HepG2 (cell line): ENCODE results near the gene RNASE4. TPM values are rescaled to one million over a fixed set of nuclear protein-coding genes. Genes with fewer than 3 reads are reported as not detected.
A peak's percentile ranks its signal among the peaks of the same experiment; 100 is the strongest.

Experiments
- GPN1 ChIP-seq: sonication (generic); formaldehyde crosslinking; IDR thresholded peaks from 2 replicates; pipeline ENCODE4 v1.5.1; 2020; ENCODE audit warnings: missing genetic modification reagents, borderline replicate concordance
- MAFK ChIP-seq, 2 experiments: IDR thresholded peaks in 1 of 2; conservative IDR thresholded peaks in 1 of 2; 2 replicates each; pipeline ENCODE4 v1.6.1; 2011; ENCODE audit warnings: improper control_type of control experiment in 2 of 2, low read length in 2 of 2
- MED1 ChIP-seq: sonication (generic); formaldehyde crosslinking; IDR thresholded peaks from 2 replicates; pipeline ENCODE4 v1.4.0; 2020; ENCODE audit warnings: missing genetic modification reagents
- MLLT10 ChIP-seq: sonication (generic); formaldehyde crosslinking; IDR thresholded peaks from 2 replicates; pipeline ENCODE4 v1.4.0; 2020; ENCODE audit warnings: missing genetic modification reagents
- SIX4 ChIP-seq: sonication (generic); formaldehyde crosslinking; IDR thresholded peaks from 2 replicates; pipeline ENCODE4 v1.4.0; 2020; ENCODE audit warnings: missing genetic modification reagents
- TOE1 ChIP-seq: sonication (generic); formaldehyde crosslinking; IDR thresholded peaks from 2 replicates; pipeline ENCODE4 v1.4.0; 2020; ENCODE audit warnings: mild to moderate bottlenecking, missing genetic modification reagents
- ZNF234 ChIP-seq: sonication (generic); formaldehyde crosslinking; conservative IDR thresholded peaks from 2 replicates; pipeline ENCODE4 v1.5.1; 2020; ENCODE audit warnings: mild to moderate bottlenecking, missing genetic modification reagents
- ZNF333 ChIP-seq: sonication (generic); formaldehyde crosslinking; IDR thresholded peaks from 2 replicates; pipeline ENCODE4 v1.4.0; 2020; ENCODE audit warnings: mild to moderate bottlenecking, missing genetic modification reagents, borderline replicate concordance
- ZNF510 ChIP-seq: sonication (generic); formaldehyde crosslinking; IDR thresholded peaks from 2 replicates; pipeline ENCODE4 v1.4.0; 2020; ENCODE audit warnings: low read depth, mild to moderate bottlenecking, missing genetic modification reagents
- ZNF598 ChIP-seq: sonication (generic); formaldehyde crosslinking; IDR thresholded peaks from 2 replicates; pipeline ENCODE4 v1.5.1; 2020; ENCODE audit warnings: mild to moderate bottlenecking, missing genetic modification reagents, borderline replicate concordance
- polyA plus RNA-seq, 8 experiments: library from polyadenylated mRNA; depleted of rRNA in 3 of 8; stranded (reverse) in 7 of 8; unstranded in 1 of 8; fragments of >200 nt; fragmentation: Illumina TruSeq in 4 of 8; extraction: Trizol in 4 of 8; gene quantifications; 2 replicates each; pipeline versions ENCODE4 v1.2.1 to v1.2.3, GENCODE V29; 2011 to 2016; ENCODE audit warnings: low read depth in 4 of 8, missing spikeins in 1 of 8, mixed read lengths in 1 of 8; ENCODE audit not compliant: insufficient read depth in 1 of 8
- total RNA-seq, 5 experiments: library from RNA; depleted of rRNA; stranded (reverse); fragments of >200 nt; fragmentation: Illumina TruSeq; extraction: Trizol; gene quantifications; 2 replicates each; pipeline ENCODE4 v1.2.3, GENCODE V29; 2016; ENCODE audit warnings: low read depth in 1 of 5
- TF ChIP-seq, protein P1 (sequence below): sonication (generic); formaldehyde crosslinking; IDR thresholded peaks from 2 replicates; pipeline ENCODE4 v1.4.0; 2020; ENCODE audit warnings: mild to moderate bottlenecking, missing genetic modification reagents
- TF ChIP-seq, protein P2 (sequence below): sonication (generic); formaldehyde crosslinking; conservative IDR thresholded peaks from 2 replicates; pipeline ENCODE4 v1.8.0; 2022; ENCODE audit warnings: mild to moderate bottlenecking, moderate library complexity, missing genetic modification reagents
- TF ChIP-seq, protein P3 (sequence below): IDR thresholded peaks from 2 replicates; pipeline ENCODE4 v1.6.1; 2012; ENCODE audit warnings: inconsistent platforms
- TF ChIP-seq, protein P4 (sequence below): sonication (generic); formaldehyde crosslinking; IDR thresholded peaks from 2 replicates; pipeline ENCODE4 v1.8.0; 2022; ENCODE audit warnings: missing genetic modification reagents, mild to moderate bottlenecking, moderate library complexity, borderline replicate concordance
- TF ChIP-seq, protein P5 (sequence below): sonication (generic); formaldehyde crosslinking; IDR thresholded peaks from 2 replicates; pipeline ENCODE4 v1.9.0; 2022; ENCODE audit warnings: low read depth, missing genetic modification reagents
- TF ChIP-seq, protein P6 (sequence below): sonication (generic); formaldehyde crosslinking; IDR thresholded peaks from 2 replicates; pipeline ENCODE4 v1.5.0; 2020; ENCODE audit warnings: mild to moderate bottlenecking, low read depth, missing genetic modification reagents, borderline replicate concordance

The RNASE4 gene
- total and polyA plus RNA-seq, 2 of the 13 experiments (the other 11 are each of a cell fraction or from before 2014, with no cell fraction given): 109 to 983 TPM

DNA sequence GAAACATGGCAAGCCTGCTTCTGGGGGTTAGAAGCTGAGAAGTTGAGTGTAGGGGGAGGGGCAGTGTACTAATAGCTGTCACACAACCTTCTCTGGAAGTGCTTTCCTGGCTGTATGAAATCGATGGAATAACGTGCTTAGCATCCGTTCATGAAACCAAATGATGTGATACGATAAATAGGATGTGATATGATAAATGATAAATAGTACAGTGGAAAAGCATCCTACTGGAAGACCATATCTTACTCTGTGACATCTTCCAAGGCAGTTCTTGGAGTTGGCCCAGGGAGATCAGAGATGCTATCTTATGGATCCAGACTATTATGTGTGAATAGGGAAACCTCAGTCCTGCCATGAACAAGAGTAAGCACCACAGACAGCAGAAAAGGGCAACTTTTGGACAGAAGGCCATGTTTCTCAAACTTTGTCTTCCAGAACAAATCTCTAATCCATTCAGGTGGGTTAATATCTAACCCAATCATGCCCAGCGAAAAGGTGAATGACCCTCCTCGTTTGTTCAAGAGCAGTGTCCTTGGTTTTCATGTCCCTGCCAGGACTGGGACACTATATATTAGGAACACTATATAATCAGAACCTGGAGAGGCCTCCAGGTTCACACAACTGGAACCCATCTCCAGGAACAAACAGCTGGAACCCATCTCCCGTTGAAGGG is 3.9 kb downstream of the RNASE4 start, which contains the start of gene ANG (continued):
- TF ChIP-seq, protein P1, sequence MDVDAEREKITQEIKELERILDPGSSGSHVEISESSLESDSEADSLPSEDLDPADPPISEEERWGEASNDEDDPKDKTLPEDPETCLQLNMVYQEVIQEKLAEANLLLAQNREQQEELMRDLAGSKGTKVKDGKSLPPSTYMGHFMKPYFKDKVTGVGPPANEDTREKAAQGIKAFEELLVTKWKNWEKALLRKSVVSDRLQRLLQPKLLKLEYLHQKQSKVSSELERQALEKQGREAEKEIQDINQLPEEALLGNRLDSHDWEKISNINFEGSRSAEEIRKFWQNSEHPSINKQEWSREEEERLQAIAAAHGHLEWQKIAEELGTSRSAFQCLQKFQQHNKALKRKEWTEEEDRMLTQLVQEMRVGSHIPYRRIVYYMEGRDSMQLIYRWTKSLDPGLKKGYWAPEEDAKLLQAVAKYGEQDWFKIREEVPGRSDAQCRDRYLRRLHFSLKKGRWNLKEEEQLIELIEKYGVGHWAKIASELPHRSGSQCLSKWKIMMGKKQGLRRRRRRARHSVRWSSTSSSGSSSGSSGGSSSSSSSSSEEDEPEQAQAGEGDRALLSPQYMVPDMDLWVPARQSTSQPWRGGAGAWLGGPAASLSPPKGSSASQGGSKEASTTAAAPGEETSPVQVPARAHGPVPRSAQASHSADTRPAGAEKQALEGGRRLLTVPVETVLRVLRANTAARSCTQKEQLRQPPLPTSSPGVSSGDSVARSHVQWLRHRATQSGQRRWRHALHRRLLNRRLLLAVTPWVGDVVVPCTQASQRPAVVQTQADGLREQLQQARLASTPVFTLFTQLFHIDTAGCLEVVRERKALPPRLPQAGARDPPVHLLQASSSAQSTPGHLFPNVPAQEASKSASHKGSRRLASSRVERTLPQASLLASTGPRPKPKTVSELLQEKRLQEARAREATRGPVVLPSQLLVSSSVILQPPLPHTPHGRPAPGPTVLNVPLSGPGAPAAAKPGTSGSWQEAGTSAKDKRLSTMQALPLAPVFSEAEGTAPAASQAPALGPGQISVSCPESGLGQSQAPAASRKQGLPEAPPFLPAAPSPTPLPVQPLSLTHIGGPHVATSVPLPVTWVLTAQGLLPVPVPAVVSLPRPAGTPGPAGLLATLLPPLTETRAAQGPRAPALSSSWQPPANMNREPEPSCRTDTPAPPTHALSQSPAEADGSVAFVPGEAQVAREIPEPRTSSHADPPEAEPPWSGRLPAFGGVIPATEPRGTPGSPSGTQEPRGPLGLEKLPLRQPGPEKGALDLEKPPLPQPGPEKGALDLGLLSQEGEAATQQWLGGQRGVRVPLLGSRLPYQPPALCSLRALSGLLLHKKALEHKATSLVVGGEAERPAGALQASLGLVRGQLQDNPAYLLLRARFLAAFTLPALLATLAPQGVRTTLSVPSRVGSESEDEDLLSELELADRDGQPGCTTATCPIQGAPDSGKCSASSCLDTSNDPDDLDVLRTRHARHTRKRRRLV: no peak
- TF ChIP-seq ZNF598 (CRISPR knock-in tag) (no peak), MAFK (conservative IDR thresholded peaks at IDR 0.05 in 1 of 2, IDR thresholded peaks at IDR 0.05 in 1 of 2; ENCODE audit: low read length in 2 of 2) (no peak), ZNF333 (CRISPR knock-in tag) (no peak), MED1 (CRISPR knock-in tag) (peak; percentile 64; the same call in 1 of the 2 replicates), ZNF234 (CRISPR knock-in tag) (no peak), TOE1 (CRISPR knock-in tag) (no peak), ZNF510 (no peak), GPN1 (CRISPR knock-in tag) (no peak), SIX4 (no peak), MLLT10 (no peak)
- TF ChIP-seq, protein P2, sequence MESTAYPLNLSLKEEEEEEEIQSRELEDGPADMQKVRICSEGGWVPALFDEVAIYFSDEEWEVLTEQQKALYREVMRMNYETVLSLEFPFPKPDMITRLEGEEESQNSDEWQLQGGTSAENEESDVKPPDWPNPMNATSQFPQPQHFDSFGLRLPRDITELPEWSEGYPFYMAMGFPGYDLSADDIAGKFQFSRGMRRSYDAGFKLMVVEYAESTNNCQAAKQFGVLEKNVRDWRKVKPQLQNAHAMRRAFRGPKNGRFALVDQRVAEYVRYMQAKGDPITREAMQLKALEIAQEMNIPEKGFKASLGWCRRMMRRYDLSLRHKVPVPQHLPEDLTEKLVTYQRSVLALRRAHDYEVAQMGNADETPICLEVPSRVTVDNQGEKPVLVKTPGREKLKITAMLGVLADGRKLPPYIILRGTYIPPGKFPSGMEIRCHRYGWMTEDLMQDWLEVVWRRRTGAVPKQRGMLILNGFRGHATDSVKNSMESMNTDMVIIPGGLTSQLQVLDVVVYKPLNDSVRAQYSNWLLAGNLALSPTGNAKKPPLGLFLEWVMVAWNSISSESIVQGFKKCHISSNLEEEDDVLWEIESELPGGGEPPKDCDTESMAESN: no peak
- TF ChIP-seq, protein P3, sequence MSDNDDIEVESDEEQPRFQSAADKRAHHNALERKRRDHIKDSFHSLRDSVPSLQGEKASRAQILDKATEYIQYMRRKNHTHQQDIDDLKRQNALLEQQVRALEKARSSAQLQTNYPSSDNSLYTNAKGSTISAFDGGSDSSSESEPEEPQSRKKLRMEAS: no peak
- TF ChIP-seq, protein P4, sequence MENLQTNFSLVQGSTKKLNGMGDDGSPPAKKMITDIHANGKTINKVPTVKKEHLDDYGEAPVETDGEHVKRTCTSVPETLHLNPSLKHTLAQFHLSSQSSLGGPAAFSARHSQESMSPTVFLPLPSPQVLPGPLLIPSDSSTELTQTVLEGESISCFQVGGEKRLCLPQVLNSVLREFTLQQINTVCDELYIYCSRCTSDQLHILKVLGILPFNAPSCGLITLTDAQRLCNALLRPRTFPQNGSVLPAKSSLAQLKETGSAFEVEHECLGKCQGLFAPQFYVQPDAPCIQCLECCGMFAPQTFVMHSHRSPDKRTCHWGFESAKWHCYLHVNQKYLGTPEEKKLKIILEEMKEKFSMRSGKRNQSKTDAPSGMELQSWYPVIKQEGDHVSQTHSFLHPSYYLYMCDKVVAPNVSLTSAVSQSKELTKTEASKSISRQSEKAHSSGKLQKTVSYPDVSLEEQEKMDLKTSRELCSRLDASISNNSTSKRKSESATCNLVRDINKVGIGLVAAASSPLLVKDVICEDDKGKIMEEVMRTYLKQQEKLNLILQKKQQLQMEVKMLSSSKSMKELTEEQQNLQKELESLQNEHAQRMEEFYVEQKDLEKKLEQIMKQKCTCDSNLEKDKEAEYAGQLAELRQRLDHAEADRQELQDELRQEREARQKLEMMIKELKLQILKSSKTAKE: peak; percentile 37; the same call in 1 of the 2 replicates
- TF ChIP-seq, protein P5, sequence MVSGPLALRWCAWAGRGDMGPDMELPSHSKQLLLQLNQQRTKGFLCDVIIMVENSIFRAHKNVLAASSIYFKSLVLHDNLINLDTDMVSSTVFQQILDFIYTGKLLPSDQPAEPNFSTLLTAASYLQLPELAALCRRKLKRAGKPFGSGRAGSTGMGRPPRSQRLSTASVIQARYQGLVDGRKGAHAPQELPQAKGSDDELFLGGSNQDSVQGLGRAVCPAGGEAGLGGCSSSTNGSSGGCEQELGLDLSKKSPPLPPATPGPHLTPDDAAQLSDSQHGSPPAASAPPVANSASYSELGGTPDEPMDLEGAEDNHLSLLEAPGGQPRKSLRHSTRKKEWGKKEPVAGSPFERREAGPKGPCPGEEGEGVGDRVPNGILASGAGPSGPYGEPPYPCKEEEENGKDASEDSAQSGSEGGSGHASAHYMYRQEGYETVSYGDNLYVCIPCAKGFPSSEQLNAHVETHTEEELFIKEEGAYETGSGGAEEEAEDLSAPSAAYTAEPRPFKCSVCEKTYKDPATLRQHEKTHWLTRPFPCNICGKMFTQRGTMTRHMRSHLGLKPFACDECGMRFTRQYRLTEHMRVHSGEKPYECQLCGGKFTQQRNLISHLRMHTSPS (CRISPR knock-in tag): no peak
- TF ChIP-seq, protein P6, sequence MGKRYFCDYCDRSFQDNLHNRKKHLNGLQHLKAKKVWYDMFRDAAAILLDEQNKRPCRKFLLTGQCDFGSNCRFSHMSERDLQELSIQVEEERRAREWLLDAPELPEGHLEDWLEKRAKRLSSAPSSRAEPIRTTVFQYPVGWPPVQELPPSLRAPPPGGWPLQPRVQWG (CRISPR knock-in tag): no peak
